LNCaP clone FGC (cell line): ENCODE data around the gene RASGRF1.

Experiments
- DNase-seq: peaks from one replicate; pipeline ENCODE4 v3.0.0-alpha.2; 2011; ENCODE audit warnings: low read depth
- H3K4me3 ChIP-seq: 2 replicates; pipeline ENCODE4 v1.5.1; 2011; ENCODE audit warnings: mild to moderate bottlenecking, low read depth, low read length, control low read depth
- TF ChIP-seq, protein P1 (sequence below): IDR thresholded peaks from 2 replicates; pipeline ENCODE4 v1.5.1; 2012; ENCODE audit warnings: mild to moderate bottlenecking; ENCODE audit not compliant: control insufficient read depth, insufficient read depth; ENCODE audit errors: extremely low read depth

Gene RASGRF1

GRCh38 chr15:79130535-79131130 is 40.1 kb upstream of the RASGRF1 start:
- no peak for DNase-seq
- TF ChIP-seq, protein P1, sequence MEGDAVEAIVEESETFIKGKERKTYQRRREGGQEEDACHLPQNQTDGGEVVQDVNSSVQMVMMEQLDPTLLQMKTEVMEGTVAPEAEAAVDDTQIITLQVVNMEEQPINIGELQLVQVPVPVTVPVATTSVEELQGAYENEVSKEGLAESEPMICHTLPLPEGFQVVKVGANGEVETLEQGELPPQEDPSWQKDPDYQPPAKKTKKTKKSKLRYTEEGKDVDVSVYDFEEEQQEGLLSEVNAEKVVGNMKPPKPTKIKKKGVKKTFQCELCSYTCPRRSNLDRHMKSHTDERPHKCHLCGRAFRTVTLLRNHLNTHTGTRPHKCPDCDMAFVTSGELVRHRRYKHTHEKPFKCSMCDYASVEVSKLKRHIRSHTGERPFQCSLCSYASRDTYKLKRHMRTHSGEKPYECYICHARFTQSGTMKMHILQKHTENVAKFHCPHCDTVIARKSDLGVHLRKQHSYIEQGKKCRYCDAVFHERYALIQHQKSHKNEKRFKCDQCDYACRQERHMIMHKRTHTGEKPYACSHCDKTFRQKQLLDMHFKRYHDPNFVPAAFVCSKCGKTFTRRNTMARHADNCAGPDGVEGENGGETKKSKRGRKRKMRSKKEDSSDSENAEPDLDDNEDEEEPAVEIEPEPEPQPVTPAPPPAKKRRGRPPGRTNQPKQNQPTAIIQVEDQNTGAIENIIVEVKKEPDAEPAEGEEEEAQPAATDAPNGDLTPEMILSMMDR = peak; percentile 24; the same call in 1 of the 2 replicates
- H3K4me3 ChIP-seq = no peak overlapping the region

DNA sequence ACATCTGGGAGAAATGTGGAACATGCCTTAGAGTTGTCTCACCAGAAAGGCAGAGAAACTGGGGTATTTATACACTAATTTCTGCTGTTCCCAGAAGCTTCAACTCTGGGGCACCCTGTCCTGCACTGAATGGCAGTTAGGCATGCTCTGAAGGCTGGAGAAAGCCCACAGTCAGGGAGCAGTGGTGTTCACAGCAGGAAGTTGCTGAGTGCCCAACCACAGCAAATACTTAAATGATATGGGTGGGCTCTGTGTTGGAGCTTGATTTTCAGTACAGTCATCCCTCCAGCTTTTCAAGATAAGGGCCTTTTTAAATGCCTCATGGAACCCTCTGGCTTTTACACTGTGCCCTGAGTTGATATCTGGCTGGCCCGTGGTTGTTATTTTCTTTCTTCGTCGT is 38.7 kb upstream of the RASGRF1 start:
- TF ChIP-seq, protein P1 = no peak
- DNase-seq = no peak
- no peak overlapping the region for H3K4me3 ChIP-seq

DNA sequence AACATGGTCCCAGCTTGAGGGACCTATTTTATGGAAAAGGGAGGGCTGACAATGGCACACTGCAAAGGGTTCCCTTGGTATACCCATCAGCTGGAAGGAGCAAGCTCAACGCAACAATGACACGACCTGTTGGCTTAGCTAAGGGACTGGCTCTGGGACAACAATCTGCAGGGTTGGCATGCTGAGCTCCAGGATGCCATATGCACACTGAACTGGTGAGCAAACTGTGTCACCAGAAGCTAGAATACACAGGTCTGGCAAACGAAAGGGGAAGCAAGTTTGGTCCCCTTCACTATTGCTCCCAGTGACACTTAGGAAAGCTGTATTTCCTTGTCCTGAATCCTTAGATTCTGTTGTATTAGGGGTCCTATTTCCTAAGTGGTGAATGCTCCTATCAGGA is 38.0 kb upstream of the RASGRF1 start:
- TF ChIP-seq, protein P1 = no peak
- no peak for DNase-seq
- H3K4me3 ChIP-seq = no peak overlapping the region

DNA sequence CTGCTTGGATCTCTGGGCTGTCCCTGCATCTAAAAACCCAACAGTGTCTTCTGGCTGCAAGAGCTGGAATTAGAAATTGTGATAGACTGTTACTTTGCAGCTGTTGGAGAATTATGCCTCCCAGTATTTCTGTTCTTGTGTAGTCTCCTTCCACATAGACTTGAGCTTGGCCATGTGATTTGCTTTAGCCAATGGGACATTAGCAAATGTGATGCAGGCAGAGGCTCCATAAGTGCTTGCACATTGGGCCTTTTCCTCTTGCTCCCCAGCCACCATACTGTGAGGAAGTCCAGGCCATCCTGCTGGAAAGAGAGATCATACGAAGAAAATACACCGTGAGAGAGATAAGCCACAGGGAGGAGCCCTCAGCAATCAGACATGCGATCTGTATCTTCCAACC is 33.8 kb upstream of the RASGRF1 start:
- no peak for DNase-seq
- TF ChIP-seq, protein P1 = no peak
- H3K4me3 ChIP-seq = no peak overlapping the region

- TF ChIP-seq, protein P1 = no peak
- H3K4me3 ChIP-seq = no peak overlapping the region
- no peak for DNase-seq
Measured at GRCh38 chr15:79122991-79123390, 32.4 kb upstream of the RASGRF1 start.

DNA sequence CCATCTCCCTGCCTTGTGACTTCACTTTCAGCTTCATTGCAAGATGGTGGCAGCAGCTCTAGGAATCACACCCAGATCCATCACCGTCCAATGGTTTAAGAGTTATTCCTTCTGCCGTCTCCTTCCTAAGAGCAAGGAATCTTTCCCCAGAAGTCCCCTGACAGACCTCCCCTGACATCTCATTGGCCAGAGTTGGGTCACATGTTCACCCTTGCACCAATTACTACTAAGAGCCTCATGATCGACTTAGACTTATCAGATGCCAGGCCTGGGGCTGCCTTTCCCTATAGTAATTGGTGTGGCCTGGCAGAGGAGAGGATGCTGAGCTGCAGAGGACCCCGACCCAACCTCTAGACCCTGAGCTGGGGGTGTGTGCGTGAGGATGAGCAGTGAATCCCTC is 31.8 kb upstream of the RASGRF1 start:
- TF ChIP-seq, protein P1 = no peak
- H3K4me3 ChIP-seq = no peak overlapping the region
- DNase-seq = no peak

DNA sequence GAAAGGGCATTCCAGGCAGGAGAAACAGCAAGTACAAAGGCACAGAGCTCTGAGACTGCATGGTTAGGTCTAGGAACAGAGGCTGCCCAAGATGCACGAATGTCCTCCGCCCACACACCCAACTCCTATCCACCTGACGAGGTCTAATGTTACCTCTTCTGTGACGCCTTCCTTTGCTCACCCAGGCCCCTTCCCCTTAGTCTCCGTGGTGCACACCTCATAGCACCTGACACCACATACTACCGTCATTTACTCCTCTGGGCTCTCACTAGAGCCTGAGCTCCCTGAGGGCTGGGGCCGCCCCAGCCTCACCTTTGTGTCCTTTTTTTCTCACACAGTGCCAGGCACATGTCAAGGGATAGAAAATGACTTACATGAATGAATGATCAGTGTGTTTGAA is 31.0 kb upstream of the RASGRF1 start:
- no peak for DNase-seq
- H3K4me3 ChIP-seq = no peak overlapping the region
- TF ChIP-seq, protein P1 = no peak
